Measurements from ENCODE around the gene GDPD5.
A peak's percentile ranks its signal among the peaks of the same experiment; 100 is the strongest.

Gene GDPD5

GRCh38 chr11:75520688-75521087, 5.1 kb downstream of the GDPD5 start:
- no peak overlapping the region for H3K4me3 ChIP-seq (replicated peaks; ENCODE audit: low read depth, low read length)
- no peak for DNase-seq (ENCODE audit: low read depth)
- no peak for TF ChIP-seq CTCF (IDR thresholded peaks at IDR 0.05; ENCODE audit: low read length, missing control alignments)

- no peak overlapping the region for H3K4me3 ChIP-seq (replicated peaks; ENCODE audit: low read depth, low read length)
- TF ChIP-seq CTCF (IDR thresholded peaks at IDR 0.05; ENCODE audit: low read length, missing control alignments) = no peak
- DNase-seq (ENCODE audit: low read depth) = no peak
Observed at GRCh38 chr11:75518771-75519653, 6.7 kb downstream of the GDPD5 start.

- H3K4me3 ChIP-seq (replicated peaks; ENCODE audit: low read depth, low read length) = no peak overlapping the region
- DNase-seq (ENCODE audit: low read depth) = no peak
- TF ChIP-seq CTCF (IDR thresholded peaks at IDR 0.05; ENCODE audit: low read length, missing control alignments) = no peak
Observed at GRCh38 chr11:75518204-75518549, 7.6 kb downstream of the GDPD5 start.

- DNase-seq (ENCODE audit: low read depth) = no peak
- H3K4me3 ChIP-seq (replicated peaks; ENCODE audit: low read depth, low read length) = no peak overlapping the region
- no peak for TF ChIP-seq CTCF (IDR thresholded peaks at IDR 0.05; ENCODE audit: low read length, missing control alignments)
Observed at GRCh38 chr11:75516886-75517285, 8.9 kb downstream of the GDPD5 start.

- no peak overlapping the region for H3K4me3 ChIP-seq (replicated peaks; ENCODE audit: low read depth, low read length)
- DNase-seq (ENCODE audit: low read depth) = no peak
- no peak for TF ChIP-seq CTCF (IDR thresholded peaks at IDR 0.05; ENCODE audit: low read length, missing control alignments)
Observed at GRCh38 chr11:75516140-75516539, 9.6 kb downstream of the GDPD5 start.

GRCh38 chr11:75514596-75514995, 11.1 kb downstream of the GDPD5 start:
- DNase-seq (ENCODE audit: low read depth) = no peak
- TF ChIP-seq CTCF (IDR thresholded peaks at IDR 0.05; ENCODE audit: low read length, missing control alignments) = no peak
- H3K4me3 ChIP-seq (replicated peaks; ENCODE audit: low read depth, low read length) = no peak overlapping the region

- no peak for TF ChIP-seq CTCF (IDR thresholded peaks at IDR 0.05; ENCODE audit: low read length, missing control alignments)
Observed at GRCh38 chr11:75513250-75513649, 12.5 kb downstream of the GDPD5 start.

More at GRCh38 chr11:75513250-75513649, 12.5 kb downstream of the GDPD5 start:
- DNase-seq (ENCODE audit: low read depth) = peak; percentile 55
- no peak overlapping the region for H3K4me3 ChIP-seq (replicated peaks; ENCODE audit: low read depth, low read length)
